Astrocyte of the cerebellum (primary cell): ENCODE data around the gene AFF3.
A peak's percentile ranks its signal among the peaks of the same experiment; 100 is the strongest.

Source experiments
- DNase-seq: peaks from one replicate; pipeline ENCODE4 v3.0.0-alpha.2; 2011; ENCODE audit warnings: low read depth
- H3K4me3 ChIP-seq: 2 replicates; pipeline ENCODE4 v1.5.1; 2011; ENCODE audit warnings: mild to moderate bottlenecking, low read depth, low read length, moderate library complexity
- CTCF ChIP-seq: IDR thresholded peaks from 2 replicates; pipeline ENCODE4 v1.5.1; 2012; ENCODE audit warnings: low read length, low read depth, moderate library complexity, mild to moderate bottlenecking; ENCODE audit errors: missing control alignments
- in situ Hi-C: cut with HindIII; loops from 2 replicates; pipeline ENCODE4 v1.10.0; 2017; ENCODE audit warnings: low sequenced_read_pairs

The AFF3 gene

GRCh38 chr2:100016756-100017155 is 125.6 kb downstream of the AFF3 start:
- H3K4me3 ChIP-seq, result no peak overlapping the region
- no peak for TF ChIP-seq CTCF
- no peak for DNase-seq
- in situ Hi-C loops, result no loop called here

GRCh38 chr2:100015849-100016248 is 126.5 kb downstream of the AFF3 start:
- no peak overlapping the region for H3K4me3 ChIP-seq
- in situ Hi-C loops, result no loop called here
- no peak for DNase-seq
- no peak for TF ChIP-seq CTCF

- no peak overlapping the region for H3K4me3 ChIP-seq
- in situ Hi-C loops, result loop anchor here (5.0 kb wide), 2 partner anchors 42 to 82 kb away; no protein-coding TSS in a partner anchor
- peak; percentile 19 for TF ChIP-seq CTCF
- DNase-seq, result peak; percentile 79
These were observed 128.3 kb downstream of the AFF3 start for GRCh38 chr2:100013892-100014677.

- no peak for DNase-seq
- no peak for TF ChIP-seq CTCF
- in situ Hi-C loops, result loop anchor here (5.0 kb wide), 2 partner anchors 40 to 80 kb away; no protein-coding TSS in a partner anchor
These were observed 129.8 kb downstream of the AFF3 start for GRCh38 chr2:100012561-100012960.

GRCh38 chr2:100011272-100011731 is 131.1 kb downstream of the AFF3 start:
- H3K4me3 ChIP-seq, result no peak overlapping the region
- no peak for TF ChIP-seq CTCF
- peak; percentile 90 for DNase-seq
- in situ Hi-C loops, result loop anchor here (5.0 kb wide), 2 partner anchors 39 to 79 kb away; no protein-coding TSS in a partner anchor

More at GRCh38 chr2:100012561-100012960, 129.8 kb downstream of the AFF3 start:
- H3K4me3 ChIP-seq, result no peak overlapping the region

- in situ Hi-C loops, result loop anchor here (5.0 kb wide), 2 partner anchors 38 to 78 kb away; no protein-coding TSS in a partner anchor
- DNase-seq, result no peak
These were observed 131.8 kb downstream of the AFF3 start for GRCh38 chr2:100010606-100011005.

More at GRCh38 chr2:100010606-100011005, 131.8 kb downstream of the AFF3 start:
- no peak overlapping the region for H3K4me3 ChIP-seq
- no peak for TF ChIP-seq CTCF
